GM19455 (cell line): ENCODE measurements around the gene STAP2.
"Not testable (repeated sequence)": the region's sequence is repeated elsewhere in the genome, so short reads cannot be mapped to it uniquely, and the experiment has no call there.

ENCODE experiments used
- ATAC-seq: cut with Tn5 transposase; IDR thresholded peaks from one replicate; pipeline ENCODE4 v1.9.1; 2021; ENCODE audit not compliant: unreplicated experiment

Gene STAP2

GRCh38 chr19:4358709-4359626 lies 20.3 kb upstream of the STAP2 start:
- no peak for ATAC-seq

GRCh38 chr19:4357921-4358326 lies 19.3 kb upstream of the STAP2 start:
- ATAC-seq, result no peak

GRCh38 chr19:4357095-4357797 lies 18.6 kb upstream of the STAP2 start:
- no peak for ATAC-seq

- ATAC-seq, result no peak
These were observed 16.3 kb upstream of the STAP2 start for GRCh38 chr19:4354897-4355296.

- no peak for ATAC-seq
These were observed 15.7 kb upstream of the STAP2 start for GRCh38 chr19:4354282-4354681.

GRCh38 chr19:4352701-4353121 lies 14.1 kb upstream of the STAP2 start:
- ATAC-seq, result no peak

- ATAC-seq, result no peak
These were observed 12.1 kb upstream of the STAP2 start for GRCh38 chr19:4350726-4351125.

GRCh38 chr19:4350111-4350510 lies 11.5 kb upstream of the STAP2 start:
- ATAC-seq, result no peak

- ATAC-seq, result not testable (repeated sequence)
These were observed 10.6 kb upstream of the STAP2 start for GRCh38 chr19:4349225-4349624.

- no peak for ATAC-seq
These were observed 8.9 kb upstream of the STAP2 start for GRCh38 chr19:4347521-4347920.

GRCh38 chr19:4346020-4346383 lies 7.4 kb upstream of the STAP2 start:
- no peak for ATAC-seq

GRCh38 chr19:4345342-4346019 lies 6.9 kb upstream of the STAP2 start:
- ATAC-seq, result no peak

- ATAC-seq, result peak; percentile 58
These were observed 5.0 kb upstream of the STAP2 start, which contains the start of gene MPND for GRCh38 chr19:4343370-4344307. TSS of gene MPND (plus strand) at chr19:4343562. CDS start at chr19:4343594, 32 bp downstream.

GRCh38 chr19:4342615-4343369 lies 4.2 kb upstream of the STAP2 start:
- ATAC-seq, result peak; percentile 81

- no peak for ATAC-seq
These were observed 3.6 kb upstream of the STAP2 start for GRCh38 chr19:4342314-4342614.

GRCh38 chr19:4337906-4338440 lies 654 bp downstream of the STAP2 start:
- ATAC-seq, result no peak

- no peak for ATAC-seq
These were observed 3.6 kb downstream of the STAP2 start for GRCh38 chr19:4334929-4335570.

- ATAC-seq, result no peak
These were observed 8.8 kb downstream of the STAP2 start for GRCh38 chr19:4329858-4330257.

GRCh38 chr19:4328991-4329681 lies 9.5 kb downstream of the STAP2 start:
- not testable (repeated sequence) for ATAC-seq
